IMR-90 (cell line): Measurements from ENCODE around the gene SLC2A6. TPM values are rescaled to one million over a fixed set of nuclear protein-coding genes. Genes with fewer than 3 reads are reported as not detected.

Experiments used
- ATAC-seq: fragments of 200-7000 bp; cut with Tn5 transposase; 2 replicates; pipeline ENCODE4 v1.9.1; 2020; ENCODE audit warnings: low read depth, mild to moderate bottlenecking, moderate library complexity
- BruUV-seq: library from RNA; stranded (reverse); fragments of 400-500 nt; replicated peaks from 2 replicates; lab custom pipeline; 2021; lab: Mats Ljungman, UMichigan
- CTCF ChIA-PET: fragments of 300-600 bp; formaldehyde crosslinking; extraction: SDS; loops from one replicate; lab custom pipeline; 2021; ENCODE audit warnings: antibody characterized with exemption; lab: Yijun Ruan, JAX
- POLR2A ChIA-PET: fragments of 300-600 bp; sonication (Branson Sonifier 250); formaldehyde crosslinking; loops from one replicate; lab custom pipeline; 2022; ENCODE audit warnings: antibody characterized with exemption; ENCODE audit not compliant: unreplicated experiment; lab: Charles Lee
- DNase-seq: peaks from one replicate; pipeline ENCODE4 v3.0.0; 2013
- H2AFZ ChIP-seq: replicated peaks from 2 replicates; pipeline ENCODE3; 2013; ENCODE audit warnings: low read length, mild to moderate bottlenecking; ENCODE audit not compliant: poor library complexity
- H2AK5ac ChIP-seq: 2 replicates; pipeline ENCODE4 v1.6.1; 2013; ENCODE audit warnings: low read depth, low read length, inconsistent platforms
- H2AK9ac ChIP-seq: replicated peaks from 2 replicates; pipeline ENCODE3; 2013; ENCODE audit warnings: mild to moderate bottlenecking, low read depth, low read length, moderate library complexity; ENCODE audit not compliant: poor library complexity
- H2BK120ac ChIP-seq: 2 replicates; pipeline ENCODE4 v1.6.1; 2013; ENCODE audit warnings: low read depth, low read length, inconsistent platforms
- H2BK15ac ChIP-seq: 3 replicates; pipeline ENCODE4 v1.6.1; 2013; ENCODE audit warnings: low read depth, low read length, inconsistent platforms
- H2BK20ac ChIP-seq: 2 replicates; pipeline ENCODE4 v1.6.1; 2013; ENCODE audit warnings: low read depth, mild to moderate bottlenecking, inconsistent platforms, low read length, moderate library complexity
- H2BK5ac ChIP-seq: 2 replicates; pipeline ENCODE4 v1.6.1; 2013; ENCODE audit warnings: mild to moderate bottlenecking, low read depth, low read length, inconsistent platforms; ENCODE audit not compliant: poor library complexity, severe bottlenecking
- H3K14ac ChIP-seq: replicated peaks from 2 replicates; pipeline ENCODE4 v1.6.1; 2013; ENCODE audit warnings: low read depth, low read length, inconsistent platforms
- H3K18ac ChIP-seq: 2 replicates; pipeline ENCODE4 v1.6.1; 2013; ENCODE audit warnings: low read depth, low read length, control low read depth
- H3K23ac ChIP-seq: 2 replicates; pipeline ENCODE4 v1.6.1; 2013; ENCODE audit warnings: low read depth, low read length, inconsistent platforms
- H3K27ac ChIP-seq: 2 replicates; pipeline ENCODE4 v1.5.1; 2013; ENCODE audit warnings: mild to moderate bottlenecking, control low read depth, low read length; ENCODE audit not compliant: insufficient read depth
- H3K27me3 ChIP-seq: 2 replicates; pipeline ENCODE4 v1.6.1; 2013; ENCODE audit warnings: low read length; ENCODE audit not compliant: control insufficient read depth, insufficient read depth
- H3K36me3 ChIP-seq: 2 replicates; pipeline ENCODE4 v1.6.1; 2013; ENCODE audit warnings: low read length, mixed read lengths; ENCODE audit not compliant: control insufficient read depth, insufficient read depth
- H3K4ac ChIP-seq: 2 replicates; pipeline ENCODE4 v1.6.1; 2013; ENCODE audit warnings: low read depth, low read length, inconsistent platforms
- H3K4me1 ChIP-seq: 2 replicates; pipeline ENCODE4 v1.6.1; 2013; ENCODE audit warnings: low read length, mixed read lengths; ENCODE audit not compliant: control insufficient read depth, insufficient read depth
- H3K4me2 ChIP-seq: 2 replicates; pipeline ENCODE4 v1.6.1; 2013; ENCODE audit warnings: low read depth, mild to moderate bottlenecking, control low read depth, low read length, moderate library complexity
- H3K4me3 ChIP-seq: 2 replicates; pipeline ENCODE4 v1.5.1; 2013; ENCODE audit warnings: low read depth, mild to moderate bottlenecking, control low read depth, low read length, moderate library complexity; ENCODE audit not compliant: insufficient read depth
- H3K56ac ChIP-seq: 2 replicates; pipeline ENCODE4 v1.6.1; 2013; ENCODE audit warnings: low read length, inconsistent platforms; ENCODE audit not compliant: insufficient read depth; ENCODE audit errors: extremely low read depth
- H3K79me1 ChIP-seq, 2 experiments: 2 replicates each; pipeline ENCODE4 v1.6.1; 2013; ENCODE audit warnings: low read length in 2 of 2, inconsistent platforms in 1 of 2, low read depth in 1 of 2
- H3K9ac ChIP-seq: 2 replicates; pipeline ENCODE4 v1.6.1; 2013; ENCODE audit warnings: low read depth, low read length, control low read depth
- H3K9me1 ChIP-seq: 2 replicates; pipeline ENCODE4 v1.6.1; 2013; ENCODE audit warnings: low read length, inconsistent platforms; ENCODE audit not compliant: insufficient read depth
- H3K9me3 ChIP-seq: 2 replicates; pipeline ENCODE4 v1.6.1; 2013; ENCODE audit warnings: low read length; ENCODE audit not compliant: control insufficient read depth, insufficient read depth
- H4K20me1 ChIP-seq: 2 replicates; pipeline ENCODE4 v1.6.1; 2013; ENCODE audit warnings: low read length, inconsistent platforms; ENCODE audit not compliant: insufficient read depth
- H4K5ac ChIP-seq: 2 replicates; pipeline ENCODE4 v1.6.1; 2013; ENCODE audit warnings: mild to moderate bottlenecking, low read depth, low read length, control low read depth
- H4K8ac ChIP-seq, 2 experiments: 2 replicates each; pipeline ENCODE4 v1.6.1; 2013; ENCODE audit warnings: low read depth in 2 of 2, low read length in 2 of 2, control low read depth in 1 of 2, inconsistent platforms in 1 of 2
- H4K91ac ChIP-seq: 2 replicates; pipeline ENCODE4 v1.6.1; 2013; ENCODE audit warnings: low read depth, low read length, inconsistent platforms; ENCODE audit not compliant: insufficient read depth
- CHD1 ChIP-seq: IDR thresholded peaks from 2 replicates; pipeline ENCODE4 v1.6.1; 2012; ENCODE audit warnings: low read depth, low read length, improper control_type of control experiment
- FOS ChIP-seq: fragments of 150-350 bp; IDR thresholded peaks from 2 replicates; pipeline ENCODE4 v1.6.1; 2016; ENCODE audit warnings: low read depth, low read length
- POLR2A ChIP-seq: IDR thresholded peaks from 2 replicates; pipeline ENCODE4 v1.6.1; 2012; ENCODE audit warnings: mild to moderate bottlenecking, low read depth, low read length
- RAD21 ChIP-seq: IDR thresholded peaks from 2 replicates; pipeline ENCODE4 v1.6.1; 2012; ENCODE audit warnings: low read length, improper control_type of control experiment
- RCOR1 ChIP-seq: IDR thresholded peaks from 2 replicates; pipeline ENCODE4 v1.6.1; 2012; ENCODE audit warnings: mild to moderate bottlenecking, low read length, improper control_type of control experiment; ENCODE audit not compliant: insufficient replicate concordance
- SMC3 ChIP-seq: fragments of 150-350 bp; IDR thresholded peaks from 2 replicates; pipeline ENCODE4 v1.6.1; 2016; ENCODE audit warnings: low read depth, mild to moderate bottlenecking, antibody characterized with exemption, low read length, moderate library complexity
- WGBS, 2 experiments: methylation state at CpG; one replicate each; pipeline versions ENCODE4 v1.1.5 to v1.1.7; 2013; ENCODE audit warnings: missing lambda C conversion rate in 2 of 2; ENCODE audit not compliant: insufficient read length in 1 of 2; ENCODE audit errors: extremely low coverage in 2 of 2; 5-methylcytosine and 5-hydroxymethylcytosine counted together
- dilution Hi-C: fragments of 300-500 bp; cut with HindIII; formaldehyde crosslinking; loops from one replicate; pipeline ENCODE4 v1.14.3; 2018; ENCODE audit warnings: low sequenced_read_pairs; ENCODE audit not compliant: unreplicated experiment
- in situ Hi-C: fragments of 300-500 bp; cut with MboI; formaldehyde crosslinking; loops from 3 replicates; pipeline ENCODE4 v1.14.3; 2019; ENCODE audit warnings: low sequenced_read_pairs, inconsistent platforms, mixed read lengths
- intact Hi-C: fragments of 100-400 bp; cut with micrococcal nuclease; formaldehyde crosslinking; loops from 2 replicates; pipeline ENCODE4 v1.10.0; 2022
- polyA plus RNA-seq, 3 experiments: library from polyadenylated mRNA; depleted of rRNA; stranded (reverse); fragments of >200 nt; gene quantifications; 2 replicates each; pipeline ENCODE4 v1.2.3, GENCODE V29; 2012; ENCODE audit warnings: low replicate concordance in 1 of 3
- total RNA-seq: library from RNA; depleted of rRNA; stranded (reverse); fragments of >200 nt; gene quantifications from 2 replicates; pipeline ENCODE4 v1.2.3, GENCODE V29; 2012
- TF ChIP-seq, protein P1 (sequence below): conservative IDR thresholded peaks from 2 replicates; pipeline ENCODE4 v1.5.1; 2012; ENCODE audit warnings: mild to moderate bottlenecking, low read depth, low read length, improper control_type of control experiment

SLC2A6 gene
- total and polyA plus RNA-seq, 2 of the 4 experiments (the other 2 are of a cell fraction) = 2.9 to 8.5 TPM

DNA sequence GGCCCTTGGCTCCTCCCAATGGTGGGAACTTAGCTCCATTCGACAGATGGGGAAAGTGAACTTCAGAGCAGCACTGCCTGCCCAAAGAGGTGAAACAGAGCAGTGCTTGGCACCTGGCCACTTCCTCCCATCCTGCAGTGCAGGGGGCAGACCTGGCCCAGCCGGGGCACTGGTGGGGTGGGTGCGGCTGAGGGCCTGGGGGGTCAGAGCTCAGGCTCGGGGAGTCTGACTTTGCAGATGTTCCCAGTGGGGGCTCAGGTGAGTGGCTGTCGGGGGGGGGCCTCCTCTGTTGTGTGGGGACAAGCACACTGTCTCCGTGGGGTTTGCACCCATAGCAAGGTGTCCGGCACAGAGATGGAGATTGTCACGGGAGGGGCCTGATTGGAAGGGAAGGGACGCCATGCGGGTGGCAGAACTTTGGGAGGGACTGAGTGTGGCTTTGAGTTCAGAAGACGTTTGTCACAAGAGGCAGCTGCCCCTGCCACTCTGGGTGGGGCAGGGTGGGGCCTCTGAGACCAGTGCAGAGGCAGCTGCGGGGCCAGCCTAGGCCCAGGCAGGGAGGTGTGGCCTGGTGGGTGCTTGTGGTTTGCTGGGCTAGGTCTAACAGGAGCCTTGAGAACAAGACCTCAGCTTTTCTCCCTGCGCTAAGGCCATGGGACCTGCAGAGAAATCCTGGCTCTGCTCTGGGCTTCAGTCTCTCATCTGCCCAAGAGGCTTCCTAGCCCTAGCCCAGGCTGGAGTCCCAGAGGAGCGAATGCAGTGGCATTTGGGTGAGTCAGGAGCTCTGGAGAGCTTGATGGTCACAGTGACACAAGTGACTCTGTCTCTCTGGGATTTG, 43.4 kb upstream of the SLC2A6 start (continued):
- no peak for TF ChIP-seq RCOR1

DNA sequence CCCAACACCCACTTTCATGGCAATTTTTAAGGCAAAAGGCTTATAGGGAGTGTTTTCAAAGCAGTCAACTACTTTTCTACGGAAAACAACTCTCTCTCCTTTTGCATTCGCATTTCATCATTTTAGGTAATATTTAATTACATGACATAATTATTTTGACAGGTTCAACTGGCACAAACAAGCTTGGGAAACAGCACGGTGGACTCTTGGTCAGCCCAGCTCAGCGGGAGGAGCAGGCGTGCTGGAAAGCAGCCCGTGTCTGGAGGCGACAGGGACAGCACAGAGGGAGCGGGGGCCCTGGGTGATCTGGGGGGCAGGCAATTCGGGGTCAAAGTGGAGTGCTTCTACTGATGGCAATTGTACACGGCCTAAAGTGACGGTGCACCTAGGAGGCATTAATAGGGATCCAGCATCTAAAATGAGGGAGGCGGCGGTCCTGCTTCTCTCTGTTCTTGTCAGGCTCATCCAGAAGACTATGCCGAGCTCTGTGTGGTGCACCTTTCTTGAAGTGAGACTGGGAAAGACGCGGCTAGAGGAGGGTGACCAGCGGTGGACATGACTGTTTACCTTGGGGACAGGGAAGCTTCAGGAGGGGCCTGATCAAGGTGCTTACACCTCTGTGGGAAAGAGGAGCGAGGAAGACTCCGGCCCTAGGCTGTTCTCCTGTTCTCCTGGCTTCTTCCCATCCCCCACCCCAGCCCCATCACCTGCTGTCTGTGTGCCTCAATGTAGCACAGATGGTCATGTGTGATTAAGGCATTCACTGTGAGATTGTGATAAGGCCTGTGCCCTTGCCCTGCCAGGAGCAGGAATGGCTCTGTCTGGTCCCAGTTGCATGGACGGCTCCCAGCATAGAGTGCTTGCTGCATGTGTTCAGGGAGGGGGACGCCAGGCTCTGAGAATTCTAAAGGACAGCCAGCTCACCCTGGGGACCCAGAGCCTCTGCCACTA, 42.5 kb upstream of the SLC2A6 start:
- intact Hi-C loops = no loop called here

More for the DNA sequence above, 42.5 kb upstream of the SLC2A6 start:
- Histone ChIP-seq H4K20me1 (no peaks in the 10 kb centered on the region), H3K4me2 (no peak overlapping the region), H4K5ac (no peak overlapping the region), H3K4me3 (no peak overlapping the region), H2AK5ac (no peak overlapping the region), H3K9me3 (no peaks in the 10 kb centered on the region), H2BK120ac (no peak overlapping the region), H3K56ac (no peak overlapping the region), H2BK5ac (no peak overlapping the region), H4K91ac (no peak overlapping the region), H3K27me3 (peaks cover 74% of the 10 kb centered on the region), H2AFZ (peak overlapping the region; percentile 5), H2AK9ac (no peak overlapping the region), H3K36me3 (no peaks in the 10 kb centered on the region), H3K79me1 (no peaks in the 10 kb centered on the region), H3K27ac (no peak overlapping the region), H4K8ac (no peak overlapping the region), H3K14ac (no peak overlapping the region), H2BK20ac (no peak overlapping the region), H3K4me1 (no peaks in the 10 kb centered on the region), H3K9me1 (no peaks in the 10 kb centered on the region), H3K23ac (no peak overlapping the region), H3K18ac (no peak overlapping the region), H2BK15ac (no peak overlapping the region), H3K4ac (no peak overlapping the region), H3K9ac (no peak overlapping the region)
- ATAC-seq (no peak), DNase-seq (no peak)
- in situ Hi-C loops (no loop called here), dilution Hi-C loops (no loop called here)
- TF ChIP-seq RAD21 (no peak), POLR2A (no peak), FOS (no peak), SMC3 (no peak), CHD1 (no peak)
- TF ChIP-seq, protein P1, sequence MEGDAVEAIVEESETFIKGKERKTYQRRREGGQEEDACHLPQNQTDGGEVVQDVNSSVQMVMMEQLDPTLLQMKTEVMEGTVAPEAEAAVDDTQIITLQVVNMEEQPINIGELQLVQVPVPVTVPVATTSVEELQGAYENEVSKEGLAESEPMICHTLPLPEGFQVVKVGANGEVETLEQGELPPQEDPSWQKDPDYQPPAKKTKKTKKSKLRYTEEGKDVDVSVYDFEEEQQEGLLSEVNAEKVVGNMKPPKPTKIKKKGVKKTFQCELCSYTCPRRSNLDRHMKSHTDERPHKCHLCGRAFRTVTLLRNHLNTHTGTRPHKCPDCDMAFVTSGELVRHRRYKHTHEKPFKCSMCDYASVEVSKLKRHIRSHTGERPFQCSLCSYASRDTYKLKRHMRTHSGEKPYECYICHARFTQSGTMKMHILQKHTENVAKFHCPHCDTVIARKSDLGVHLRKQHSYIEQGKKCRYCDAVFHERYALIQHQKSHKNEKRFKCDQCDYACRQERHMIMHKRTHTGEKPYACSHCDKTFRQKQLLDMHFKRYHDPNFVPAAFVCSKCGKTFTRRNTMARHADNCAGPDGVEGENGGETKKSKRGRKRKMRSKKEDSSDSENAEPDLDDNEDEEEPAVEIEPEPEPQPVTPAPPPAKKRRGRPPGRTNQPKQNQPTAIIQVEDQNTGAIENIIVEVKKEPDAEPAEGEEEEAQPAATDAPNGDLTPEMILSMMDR = no peak
- POLR2A ChIA-PET = interaction anchor here (0.6 kb wide), 1 partner anchor 19 kb away, joined by 3 read pairs; no protein-coding TSS in a partner anchor
- no TSS peak for BruUV-seq
- 56% methylated on average over 13 of the region's 21 CpGs; no CpG with 5 or more reads in 1 of the 2 experiments for WGBS, 2 experiments
- CTCF ChIA-PET = interaction anchor here (0.5 kb wide), 1 partner anchor 61 kb away, joined by 3 read pairs; no protein-coding TSS in a partner anchor
